Transverse colon (tissue), 4 donors: ENCODE data around the gene PSG5.

ENCODE experiments used
- EP300 ChIP-seq: sonication (generic); formaldehyde crosslinking; IDR thresholded peaks from one replicate; pipeline ENCODE4 v1.6.1; 2017; ENCODE audit warnings: antibody characterized with exemption, low read depth
- POLR2A ChIP-seq: fragments of 450-650 bp; IDR thresholded peaks from one replicate; pipeline ENCODE4 v1.6.1; 2016; ENCODE audit warnings: antibody characterized with exemption, mild to moderate bottlenecking, moderate library complexity
- POLR2AphosphoS5 ChIP-seq, 3 donors: sonication (generic); formaldehyde crosslinking; IDR thresholded peaks; one replicate each; pipeline ENCODE4 v1.6.1; 2016; ENCODE audit warnings: antibody characterized with exemption in 3 of 3
- TF ChIP-seq, protein P1 (sequence below), 5 experiments: fragments of 200-600 bp in 3 of 5; fragments of 450-650 bp in 2 of 5; sonication (generic) in 3 of 5; IDR thresholded peaks; 1 replicate in 2 of 5; 2 replicates in 3 of 5; pipeline ENCODE4 v1.5.1; 2016 to 2017; ENCODE audit warnings: antibody characterized with exemption in 5 of 5, inconsistent platforms in 3 of 5, mild to moderate bottlenecking in 2 of 5, moderate library complexity in 1 of 5

DNA sequence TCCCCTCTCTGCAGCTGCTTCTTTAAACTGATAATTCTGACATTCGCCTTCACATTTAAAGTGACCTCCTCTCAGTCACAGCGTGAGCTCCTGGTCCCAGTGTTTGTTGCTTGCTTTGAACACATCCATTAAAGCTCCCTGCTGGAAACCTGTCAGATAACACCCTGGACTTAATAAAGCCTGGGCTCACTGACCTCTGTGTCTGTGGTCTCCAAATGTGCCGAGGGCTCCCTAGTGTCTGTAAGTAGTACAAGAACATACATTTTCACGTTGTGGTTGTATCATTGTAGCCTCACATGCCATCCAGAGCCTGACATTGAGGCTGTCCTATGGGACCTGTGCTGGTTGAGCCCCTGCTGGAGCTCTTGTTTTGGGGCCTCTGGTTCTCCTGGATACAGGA lies 21.7 kb upstream of the PSG5 start:
- TF ChIP-seq, protein P1, sequence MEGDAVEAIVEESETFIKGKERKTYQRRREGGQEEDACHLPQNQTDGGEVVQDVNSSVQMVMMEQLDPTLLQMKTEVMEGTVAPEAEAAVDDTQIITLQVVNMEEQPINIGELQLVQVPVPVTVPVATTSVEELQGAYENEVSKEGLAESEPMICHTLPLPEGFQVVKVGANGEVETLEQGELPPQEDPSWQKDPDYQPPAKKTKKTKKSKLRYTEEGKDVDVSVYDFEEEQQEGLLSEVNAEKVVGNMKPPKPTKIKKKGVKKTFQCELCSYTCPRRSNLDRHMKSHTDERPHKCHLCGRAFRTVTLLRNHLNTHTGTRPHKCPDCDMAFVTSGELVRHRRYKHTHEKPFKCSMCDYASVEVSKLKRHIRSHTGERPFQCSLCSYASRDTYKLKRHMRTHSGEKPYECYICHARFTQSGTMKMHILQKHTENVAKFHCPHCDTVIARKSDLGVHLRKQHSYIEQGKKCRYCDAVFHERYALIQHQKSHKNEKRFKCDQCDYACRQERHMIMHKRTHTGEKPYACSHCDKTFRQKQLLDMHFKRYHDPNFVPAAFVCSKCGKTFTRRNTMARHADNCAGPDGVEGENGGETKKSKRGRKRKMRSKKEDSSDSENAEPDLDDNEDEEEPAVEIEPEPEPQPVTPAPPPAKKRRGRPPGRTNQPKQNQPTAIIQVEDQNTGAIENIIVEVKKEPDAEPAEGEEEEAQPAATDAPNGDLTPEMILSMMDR (IDR thresholded peaks at IDR 0.05) = no peak
- TF ChIP-seq POLR2A = no peak
- no peak for TF ChIP-seq POLR2AphosphoS5 (IDR thresholded peaks at IDR 0.05)
- no peak for TF ChIP-seq EP300
